Gastroesophageal sphincter (tissue), 3 donors: Measurements from ENCODE around the gene VPS13D.

Experiments used
- CTCF ChIP-seq, 4 experiments: fragments of 200-600 bp in 2 of 4; fragments of 450-650 bp in 2 of 4; sonication (generic) in 1 of 4; IDR thresholded peaks; one replicate each; pipeline ENCODE4 v1.5.1; 2017 to 2019; ENCODE audit warnings: antibody characterized with exemption in 4 of 4, mild to moderate bottlenecking in 2 of 4, moderate library complexity in 2 of 4
- EP300 ChIP-seq: sonication (generic); formaldehyde crosslinking; IDR thresholded peaks from one replicate; pipeline ENCODE4 v1.6.1; 2017; ENCODE audit warnings: antibody characterized with exemption, mild to moderate bottlenecking
- POLR2A ChIP-seq, 2 donors: fragments of 450-650 bp; IDR thresholded peaks; one replicate each; pipeline ENCODE4 v1.6.1; 2017; ENCODE audit warnings: antibody characterized with exemption in 2 of 2, mild to moderate bottlenecking in 2 of 2, moderate library complexity in 1 of 2
- POLR2AphosphoS5 ChIP-seq: sonication (generic); formaldehyde crosslinking; IDR thresholded peaks from one replicate; pipeline ENCODE4 v1.6.1; 2017; ENCODE audit warnings: antibody characterized with exemption

- TF ChIP-seq CTCF (IDR thresholded peaks at IDR 0.05) (no peak), EP300 (no peak), POLR2A (IDR thresholded peaks at IDR 0.05) (no peak), POLR2AphosphoS5 (no peak)
Observed at GRCh38 chr1:12185918-12186678, 43.7 kb upstream of the VPS13D start.
